Stimulated activated CD4-positive, alpha-beta T cell treated with anti-CD3 and anti-CD28 coated beads, TNF-alpha, amount 100 ng/mL, for 48 hours (primary cell): ENCODE data around the gene F8.
A peak's percentile ranks its signal among the peaks of the same experiment; 100 is the strongest.
"Not testable (repeated sequence)": the region's sequence is repeated elsewhere in the genome, so short reads cannot be mapped to it uniquely, and the experiment has no call there.

Source experiments
- DNase-seq, 3 donors: peaks; one replicate each; pipeline ENCODE4 v3.0.0-alpha.2; 2020; ENCODE audit warnings: low read depth in 3 of 3

Gene F8

DNA sequence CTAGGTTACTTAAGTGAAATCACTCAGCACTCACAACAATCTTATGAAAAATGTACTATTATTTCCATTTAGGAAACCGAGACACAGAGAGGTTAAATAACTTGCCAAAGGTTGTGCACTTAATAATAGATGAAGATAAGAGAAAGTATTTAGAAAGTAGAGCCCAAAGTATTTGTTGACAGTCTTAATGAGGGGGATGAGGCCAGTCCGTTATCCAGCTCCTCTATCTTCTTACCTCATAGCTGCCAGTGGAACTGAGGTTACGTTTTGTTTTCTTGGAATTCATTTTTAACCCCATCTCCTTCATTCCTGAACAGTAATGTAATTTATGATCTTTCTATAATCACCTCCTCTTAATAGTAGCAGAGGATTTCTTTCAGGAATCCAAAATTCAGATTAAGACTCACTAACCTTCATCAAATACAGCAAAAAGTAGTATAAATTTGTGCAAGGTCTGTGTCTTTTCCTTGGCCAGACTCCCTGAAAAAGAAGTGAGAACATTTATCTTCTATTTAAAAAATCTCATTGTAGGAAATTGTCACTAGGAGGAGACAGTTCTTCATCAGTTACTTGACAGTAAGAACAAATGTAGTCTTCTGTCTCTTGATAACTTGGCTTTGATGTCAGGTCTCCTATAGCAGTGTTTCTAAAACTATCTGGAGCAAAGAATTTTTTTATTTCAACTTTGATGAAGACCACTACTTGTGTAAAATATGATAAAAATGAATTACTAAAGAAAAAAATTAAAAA is 35.5 kb downstream of the F8 start:
- no peak for DNase-seq

DNA sequence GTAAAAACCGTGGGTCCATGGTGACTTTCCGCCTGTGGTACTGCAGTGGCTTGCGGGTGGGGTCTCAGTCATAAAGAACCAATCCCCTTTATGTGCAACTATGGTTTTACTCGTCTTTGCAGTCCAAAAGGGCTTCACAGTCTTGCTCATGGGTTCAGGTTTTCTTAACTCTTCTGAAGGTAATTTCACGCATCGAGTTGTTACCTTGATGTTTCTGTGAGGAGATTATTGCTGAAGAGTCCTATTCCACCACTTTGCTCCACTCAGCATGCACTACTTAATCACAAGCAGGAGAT is 41.5 kb downstream of the F8 start:
- no peak for DNase-seq

DNA sequence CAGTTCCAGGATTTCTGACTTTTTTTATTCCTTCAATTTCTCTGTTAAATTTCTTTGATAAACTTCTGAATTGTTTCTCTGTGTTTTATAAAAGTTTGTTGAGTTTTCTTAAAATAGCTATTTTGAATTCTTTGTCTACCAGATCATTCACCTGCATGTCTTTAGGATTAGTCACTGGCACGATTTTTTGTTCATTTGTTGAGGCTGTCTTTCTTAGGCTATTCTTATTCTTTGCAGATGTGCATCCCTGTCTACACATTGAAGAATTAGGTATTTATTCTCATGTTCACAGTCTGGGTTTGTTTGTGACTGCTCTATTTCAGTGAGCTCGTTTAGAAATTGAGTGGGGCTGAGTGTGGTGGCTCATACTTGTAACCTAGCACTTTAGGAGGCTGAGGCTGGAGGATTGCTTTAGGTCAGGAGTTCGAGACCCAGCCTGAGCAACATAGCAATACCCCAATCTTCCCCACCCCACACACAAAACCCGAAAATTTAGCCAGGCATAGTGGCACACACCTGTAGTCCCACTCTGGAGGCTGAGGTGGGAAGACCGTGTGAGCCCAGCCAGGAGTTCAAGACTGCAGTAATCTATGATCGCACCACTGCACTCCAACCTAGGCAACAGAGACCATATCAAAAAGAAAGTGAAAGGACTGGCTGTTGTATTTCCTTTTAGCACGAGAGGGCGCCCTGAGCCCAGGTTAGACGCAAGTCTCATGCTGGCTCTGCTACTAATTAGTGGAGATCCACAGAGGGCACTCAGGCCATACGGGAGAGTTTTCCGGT is 42.0 kb downstream of the F8 start:
- peak; percentile 45 to 60 (median 57) for DNase-seq

DNA sequence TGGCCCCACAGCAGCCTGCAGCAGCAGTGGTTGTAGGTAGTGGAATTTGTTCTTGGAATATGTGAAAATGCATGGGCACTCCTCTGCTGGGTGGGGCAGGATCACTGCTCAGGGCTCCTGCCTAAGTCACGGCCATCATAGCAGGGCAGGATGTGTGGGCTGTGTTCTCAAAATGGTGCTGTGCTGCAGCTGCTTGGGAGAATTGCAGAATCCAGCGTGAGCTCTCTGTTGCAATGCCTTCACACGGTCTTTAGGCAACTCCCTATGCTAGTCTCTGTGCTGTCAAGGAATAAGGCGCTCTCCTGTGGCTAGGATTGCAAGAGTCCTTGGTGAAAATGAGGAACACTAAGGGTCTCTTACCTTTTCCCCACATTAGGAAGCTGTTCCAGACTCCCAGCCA is 42.9 kb downstream of the F8 start:
- DNase-seq = no peak

DNA sequence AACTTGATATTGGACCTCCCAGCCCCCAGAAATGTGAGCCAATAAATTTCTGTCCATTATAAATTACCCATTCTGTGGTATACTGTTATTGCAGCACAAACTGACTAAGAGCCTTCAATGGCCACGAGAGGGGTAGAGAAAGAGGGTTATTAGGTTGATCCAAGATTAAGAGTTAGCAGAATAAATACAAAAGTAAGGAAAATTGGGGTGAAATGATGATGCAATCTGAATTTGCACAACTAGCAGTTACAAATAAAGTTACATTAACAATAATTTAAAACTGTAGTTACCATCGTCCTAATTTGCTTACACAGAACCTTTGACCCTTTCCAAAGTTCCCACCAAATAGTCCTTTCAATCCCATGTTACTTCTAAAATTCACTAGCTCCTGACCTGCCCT is 54.2 kb downstream of the F8 start:
- DNase-seq = no peak

DNA sequence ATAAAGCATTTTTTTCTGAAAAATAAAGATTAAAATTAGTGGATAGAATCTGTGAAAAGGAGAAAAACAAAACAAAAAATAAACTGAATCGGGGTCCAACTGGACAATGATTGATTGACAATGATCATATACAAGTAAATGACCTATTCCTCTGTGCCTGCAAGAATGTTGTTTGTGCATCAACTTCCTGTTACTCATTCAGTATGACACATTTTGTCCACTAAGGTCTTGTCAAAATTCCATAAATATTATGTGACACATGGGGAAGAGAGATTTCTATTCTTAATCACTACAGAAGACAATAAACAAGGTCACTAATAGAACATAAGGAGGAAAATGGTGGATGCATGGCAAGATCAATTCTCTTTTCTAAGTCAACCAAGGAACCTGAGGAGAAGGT is 54.9 kb downstream of the F8 start:
- no peak for DNase-seq

DNA sequence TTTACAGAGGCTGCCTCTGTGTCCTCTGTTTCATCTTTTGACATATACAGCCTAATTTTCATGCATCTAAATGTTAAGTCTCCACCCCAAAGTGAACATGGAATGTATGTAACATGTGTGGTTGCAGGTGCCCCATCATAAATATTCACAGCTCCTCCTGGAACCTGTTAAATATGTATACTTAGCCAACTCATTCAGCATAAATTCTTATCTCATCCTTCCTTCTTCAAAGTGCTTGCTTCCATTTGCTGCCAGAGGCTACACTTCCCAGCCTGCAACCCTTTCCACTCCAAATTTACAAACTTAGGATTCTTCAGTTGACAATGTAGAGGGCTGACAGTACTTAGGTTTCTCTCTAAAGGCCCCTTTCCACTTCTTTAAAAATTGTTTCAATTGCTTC is 60.6 kb downstream of the F8 start:
- no peak for DNase-seq

DNA sequence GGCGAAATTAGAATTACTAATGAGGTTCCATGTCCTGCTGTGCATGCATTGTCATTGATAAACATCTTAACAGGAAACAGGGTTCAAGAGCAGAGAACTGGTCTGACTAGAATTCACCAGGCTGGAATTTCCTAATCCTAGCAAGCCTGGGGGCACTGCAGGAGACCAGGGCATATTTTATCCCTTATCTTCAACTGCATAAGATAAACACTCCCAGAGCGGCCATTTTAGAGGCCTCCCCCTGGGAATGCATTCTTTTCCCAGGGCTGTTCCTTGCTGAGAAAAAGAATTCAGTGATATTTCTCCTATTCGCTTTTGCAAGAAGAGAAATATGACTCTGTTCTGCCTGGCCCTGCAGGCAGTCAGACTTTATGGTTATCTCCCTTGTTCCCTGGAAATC is 66.7 kb downstream of the F8 start:
- not testable (repeated sequence) for DNase-seq

DNA sequence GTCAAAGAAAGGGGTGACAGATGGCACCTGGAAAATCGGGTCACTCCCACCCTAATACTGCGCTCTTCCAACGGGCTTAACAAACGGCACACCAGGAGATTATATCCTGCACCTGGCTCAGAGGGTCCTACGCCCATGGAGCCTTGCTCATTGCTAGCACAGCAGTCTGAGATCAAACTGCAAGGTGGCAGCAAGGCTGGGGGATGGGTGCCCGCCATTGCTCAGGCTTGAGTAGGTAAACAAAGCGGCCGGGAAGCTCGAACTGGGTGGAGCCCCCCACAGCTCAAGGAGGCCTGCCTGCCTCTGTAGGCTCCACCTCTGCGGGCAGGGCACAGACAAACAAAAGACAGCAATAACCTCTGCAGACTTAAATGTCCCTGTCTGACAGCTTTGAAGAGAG is 83.3 kb downstream of the F8 start:
- DNase-seq = not testable (repeated sequence)

DNA sequence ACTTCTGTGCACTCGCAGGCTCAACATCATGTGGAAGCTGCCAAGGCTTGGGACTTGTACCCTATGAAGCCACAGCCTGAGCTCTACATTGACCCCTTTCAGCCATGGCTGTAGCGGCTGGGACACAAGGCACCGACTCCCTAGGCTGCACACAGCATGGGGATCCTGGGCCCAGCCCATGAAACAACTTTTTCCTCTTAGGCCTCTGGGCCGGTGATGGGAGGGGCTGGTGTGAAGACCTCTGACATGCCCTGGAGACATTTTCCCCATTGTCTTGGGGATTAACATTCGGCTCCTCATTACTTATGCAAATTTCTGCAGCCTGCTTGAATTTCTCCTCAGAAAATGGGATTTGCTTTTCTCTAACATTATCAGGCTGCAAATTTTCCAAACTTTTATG is 97.8 kb downstream of the F8 start:
- not testable (repeated sequence) for DNase-seq

DNA sequence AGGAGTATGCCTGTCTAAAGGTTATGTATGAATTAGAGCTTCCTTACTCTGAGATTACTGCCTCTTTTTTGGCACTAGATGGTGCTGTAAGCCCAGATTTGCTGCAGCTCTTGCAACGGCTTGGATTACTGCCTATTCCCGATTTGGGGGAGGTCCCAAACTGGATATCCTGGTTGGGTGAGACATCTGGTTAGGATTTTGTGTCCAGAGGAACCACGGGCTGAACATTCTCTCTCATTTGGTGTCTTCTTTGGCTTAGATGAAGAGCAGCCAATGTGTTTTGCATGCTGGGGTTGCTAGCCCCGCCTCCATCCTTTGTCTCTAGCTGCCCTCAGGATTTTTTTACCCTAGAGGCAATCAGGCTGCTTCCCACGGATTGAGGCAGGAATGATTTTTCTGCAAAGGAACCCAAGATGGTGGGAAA is 104.5 kb downstream of the F8 start:
- DNase-seq = peak in 1 of 3 donors; percentile 18

DNA sequence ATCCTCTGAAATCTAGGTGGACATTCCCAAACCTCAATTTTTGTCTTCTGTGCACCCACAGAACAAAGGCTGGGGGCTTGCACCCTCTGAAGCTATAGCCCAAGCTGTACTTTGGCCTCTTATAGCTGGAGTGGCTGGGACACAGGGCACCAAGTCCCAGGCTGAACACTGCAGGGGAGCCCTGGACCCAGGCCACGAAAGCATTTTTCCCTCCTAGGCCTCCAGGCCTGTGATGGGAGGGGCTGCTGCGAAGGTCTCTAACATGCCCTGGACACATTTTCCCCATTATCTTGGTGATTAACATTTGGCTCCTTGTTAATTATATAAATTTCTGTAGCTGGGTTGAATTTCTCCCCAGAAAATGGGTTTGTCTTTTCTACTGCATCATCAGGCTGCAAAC is 108.5 kb downstream of the F8 start:
- DNase-seq = no peak

DNA sequence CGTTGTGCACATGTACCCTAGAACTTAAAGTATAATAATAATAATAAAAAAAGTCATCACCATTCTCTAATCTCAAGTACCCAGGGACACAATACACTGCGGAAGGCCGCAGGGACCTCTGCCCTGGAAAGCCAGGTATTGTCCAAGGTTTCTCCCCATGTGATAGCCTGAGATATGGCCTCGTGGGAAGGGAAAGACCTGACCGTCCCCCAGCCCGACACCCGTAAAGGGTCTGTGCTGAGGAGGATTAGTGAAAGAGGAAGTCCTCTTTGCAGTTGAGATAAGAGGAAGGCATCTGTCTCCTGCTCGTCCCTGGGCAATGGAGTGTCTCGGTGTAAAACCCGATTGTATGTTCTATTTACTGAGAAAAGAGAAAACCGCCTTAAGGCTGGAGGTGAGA is 112.0 kb downstream of the F8 start:
- not testable (repeated sequence) for DNase-seq

DNA sequence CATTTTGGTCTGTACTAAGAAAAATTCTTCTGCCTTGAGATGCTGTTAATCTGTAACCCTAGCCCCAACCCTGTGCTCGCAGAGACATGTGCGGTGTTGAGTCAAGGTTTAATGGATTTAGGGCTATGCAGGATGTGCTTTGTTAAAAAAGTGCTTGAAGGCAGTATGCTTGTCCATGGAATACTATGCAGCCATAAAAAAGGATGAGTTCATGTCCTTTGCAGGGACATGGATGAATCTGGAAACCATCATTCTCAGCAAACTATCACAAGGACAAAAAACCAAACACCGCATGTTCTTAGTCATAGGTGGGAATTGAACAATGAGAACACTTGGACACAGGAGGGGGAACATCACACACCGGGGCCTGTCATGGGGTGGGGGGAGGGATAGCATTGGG is 112.5 kb downstream of the F8 start:
- not testable (repeated sequence) for DNase-seq

DNA sequence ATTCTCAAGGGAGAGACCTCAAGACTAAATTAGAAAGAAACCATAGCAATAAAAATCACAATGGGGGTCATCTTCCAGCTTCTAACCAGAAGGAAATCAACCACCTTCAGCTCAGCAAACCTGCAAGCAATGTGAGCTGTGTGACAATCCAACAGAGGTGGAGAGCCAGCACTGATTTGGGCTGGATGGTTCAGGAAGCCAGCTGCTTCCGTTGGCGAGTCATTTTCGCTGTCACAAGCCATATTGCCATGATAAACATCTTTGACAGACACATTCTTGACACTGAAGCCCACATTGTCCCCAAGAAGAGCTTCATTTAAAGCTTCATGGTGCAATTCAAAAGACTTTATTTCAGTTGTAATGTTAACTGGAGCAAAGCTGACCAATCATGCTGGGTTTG is 113.7 kb downstream of the F8 start:
- no peak for DNase-seq

DNA sequence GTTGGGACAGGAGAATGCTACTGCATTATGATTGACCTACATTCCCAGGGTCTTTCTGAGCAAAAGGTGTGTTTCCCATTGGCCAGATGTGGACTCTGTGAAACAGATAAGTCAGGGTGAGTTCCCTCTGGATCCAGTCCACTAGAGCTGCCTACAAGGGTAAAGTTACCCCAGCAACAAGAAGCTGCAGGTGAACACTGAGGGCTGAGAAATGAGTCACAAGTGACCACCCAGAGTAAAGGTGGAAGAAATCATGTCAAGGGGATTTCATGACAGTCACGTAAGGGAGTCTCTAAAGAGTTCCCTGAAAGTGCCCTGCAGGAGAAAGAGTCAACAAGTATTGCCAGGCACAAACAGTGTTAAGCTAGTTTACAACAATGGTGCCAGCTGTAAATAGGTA is 120.1 kb downstream of the F8 start:
- DNase-seq = no peak

DNA sequence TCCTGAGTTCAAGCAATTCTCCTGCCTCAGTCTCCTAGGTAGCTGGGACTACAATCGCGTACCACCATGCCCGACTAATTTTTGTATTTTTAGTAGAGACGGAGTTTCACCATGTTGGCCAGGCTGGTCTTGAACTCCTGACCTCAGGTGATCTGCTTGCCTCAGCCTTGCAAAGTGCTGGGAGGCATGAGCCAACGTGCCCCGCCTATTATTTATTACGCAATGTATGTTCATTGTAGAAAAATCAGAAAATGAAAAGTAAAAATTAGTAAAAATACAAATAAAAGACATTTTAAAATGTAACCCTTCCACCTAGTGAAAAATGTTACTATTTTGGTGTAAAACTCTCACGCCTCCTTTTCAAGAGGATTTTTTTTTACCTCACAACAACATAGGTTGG is 122.2 kb downstream of the F8 start:
- DNase-seq = no peak

DNA sequence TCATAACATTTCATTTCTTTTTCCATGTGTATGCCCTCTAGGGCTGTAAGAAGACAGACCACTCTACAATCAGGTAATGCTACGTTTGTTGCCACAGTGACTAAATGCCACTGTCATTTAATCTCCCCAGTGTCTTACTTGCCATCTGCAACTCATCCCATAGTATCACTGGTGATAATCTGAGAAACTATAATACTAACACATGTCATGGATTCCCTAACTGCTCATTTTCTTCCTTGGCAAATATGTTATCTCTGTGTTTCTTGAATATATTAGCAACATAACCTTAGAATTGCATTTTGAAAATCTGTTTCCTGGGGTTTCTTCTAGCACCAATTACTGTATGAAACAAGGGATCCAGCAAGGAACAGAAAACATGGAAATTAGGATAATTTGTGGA is 130.2 kb downstream of the F8 start:
- DNase-seq = no peak

DNA sequence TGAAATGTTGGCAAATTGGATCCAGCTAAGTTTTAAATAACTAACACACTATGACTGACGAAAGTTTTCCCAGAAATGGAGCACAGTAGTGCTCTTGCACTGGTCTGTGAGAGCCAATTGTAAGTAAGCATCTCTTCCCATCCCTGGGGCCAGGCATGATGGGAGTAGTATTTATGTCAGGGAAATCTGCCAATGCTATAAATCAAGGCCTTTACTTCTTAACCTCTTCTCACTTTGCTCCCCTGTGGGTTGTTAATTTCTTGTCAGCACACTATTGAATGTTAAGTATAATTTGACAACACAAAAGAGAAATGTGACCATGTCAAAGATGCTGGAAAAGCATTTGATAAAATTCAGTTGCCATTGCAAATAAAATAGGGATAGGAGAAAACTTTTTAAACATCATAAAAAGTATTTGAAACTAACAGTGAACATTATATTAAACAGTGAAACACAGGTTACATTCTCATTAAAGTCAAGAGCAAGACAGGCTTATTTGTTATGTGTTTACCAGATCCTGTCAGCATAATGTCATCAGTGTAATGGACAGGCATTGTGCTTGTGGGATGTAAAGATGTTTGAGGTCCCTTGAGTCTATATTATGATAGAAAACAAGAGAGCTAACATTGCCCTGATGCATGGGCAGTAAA is 131.4 kb downstream of the F8 start:
- DNase-seq = no peak

DNA sequence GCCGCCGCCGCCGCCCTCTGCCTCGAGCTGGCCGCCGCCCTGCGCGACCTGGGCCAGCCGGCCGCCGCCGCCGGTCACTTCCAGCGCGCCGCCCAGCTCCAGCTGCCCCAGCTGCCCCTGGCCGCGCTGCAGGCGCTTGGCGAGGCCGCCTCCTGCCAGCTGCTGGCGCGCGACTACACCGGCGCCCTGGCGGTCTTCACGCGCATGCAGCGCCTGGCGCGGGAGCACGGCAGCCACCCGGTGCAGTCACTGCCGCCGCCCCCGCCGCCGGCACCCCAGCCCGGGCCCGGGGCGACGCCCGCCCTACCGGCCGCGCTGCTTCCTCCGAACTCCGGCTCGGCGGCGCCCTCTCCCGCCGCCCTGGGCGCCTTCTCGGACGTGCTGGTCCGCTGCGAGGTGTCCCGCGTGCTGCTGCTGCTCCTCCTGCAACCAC is 135.7 kb downstream of the F8 start:
- DNase-seq = not testable (repeated sequence)

DNA sequence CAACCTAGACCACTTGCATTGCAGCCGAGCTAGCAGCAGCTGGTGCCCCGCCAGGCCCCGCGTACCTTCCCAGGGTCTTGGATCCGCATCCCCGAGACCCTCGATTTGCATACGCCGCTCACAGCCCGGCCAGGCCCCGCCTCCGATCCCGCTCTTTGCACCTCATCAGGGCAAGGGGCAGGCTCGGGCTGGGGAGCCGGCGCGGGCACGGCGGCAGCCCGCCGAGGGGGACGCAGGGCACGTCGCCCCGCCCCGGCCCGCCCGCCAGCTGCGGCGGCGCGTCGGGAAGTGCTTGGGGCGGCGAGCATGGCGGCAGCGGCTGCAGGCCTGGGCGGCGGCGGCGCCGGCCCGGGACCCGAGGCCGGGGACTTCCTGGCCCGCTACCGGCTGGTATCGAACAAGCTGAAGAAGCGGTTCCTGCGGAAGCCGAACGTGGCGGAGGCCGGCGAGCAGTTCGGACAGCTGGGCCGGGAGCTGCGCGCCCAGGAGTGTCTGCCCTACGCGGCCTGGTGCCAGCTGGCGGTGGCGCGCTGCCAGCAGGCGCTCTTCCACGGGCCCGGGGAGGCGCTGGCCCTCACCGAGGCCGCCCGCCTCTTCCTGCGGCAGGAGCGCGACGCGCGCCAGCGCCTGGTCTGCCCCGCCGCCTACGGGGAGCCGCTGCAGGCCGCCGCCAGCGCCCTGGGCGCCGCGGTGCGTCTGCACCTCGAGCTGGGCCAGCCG is 136.3 kb downstream of the F8 start, which contains the start of gene F8A1:
Gene F8A1 (plus strand): TSS at position 287 of the 720 bp plus-strand sequence. CDS start 20 bp downstream, at position 307.
- DNase-seq = peak; percentile 14 to 40 (median 24)

DNA sequence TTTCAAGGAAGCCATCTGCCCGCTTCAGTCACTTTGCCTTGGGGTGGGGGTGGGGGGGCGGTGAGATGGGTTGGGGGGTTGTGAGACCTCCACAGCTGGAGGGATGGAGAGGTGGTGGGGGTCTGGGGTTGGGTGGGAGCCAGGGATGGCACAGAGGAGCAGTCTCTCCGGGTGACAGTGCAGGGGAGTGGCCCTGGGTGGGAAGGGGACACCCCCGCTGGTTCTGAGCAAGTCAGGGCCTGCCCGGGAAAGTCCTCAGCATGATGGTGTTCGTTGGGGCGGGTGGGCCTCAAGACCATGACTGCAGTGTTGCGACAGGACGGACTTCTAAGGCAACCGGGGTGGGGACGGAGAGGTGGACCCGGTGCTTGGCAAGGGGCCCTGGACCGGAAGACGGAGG is 137.0 kb downstream of the F8 start:
- not testable (repeated sequence) for DNase-seq
